KMS-11 (cell line): Measurements from ENCODE around the gene DCTN3.

Experiments
- H2AFZ ChIP-seq: fragments of 200-600 bp; sonication (generic); 2 replicates; pipeline ENCODE4 v1.6.1; 2016; ENCODE audit warnings: antibody characterized with exemption, mixed run types, low read depth
- H3K27ac ChIP-seq: fragments of 200-600 bp; sonication (generic); 2 replicates; pipeline ENCODE4 v1.6.1; 2016; ENCODE audit warnings: mild to moderate bottlenecking, mixed run types
- H3K27me3 ChIP-seq: fragments of 200-600 bp; sonication (generic); 2 replicates; pipeline ENCODE4 v1.6.1; 2017; ENCODE audit warnings: mild to moderate bottlenecking, low read depth, mixed run types, moderate library complexity; ENCODE audit not compliant: insufficient read depth
- H3K36me3 ChIP-seq: fragments of 200-600 bp; sonication (generic); 2 replicates; pipeline ENCODE4 v1.6.1; 2017; ENCODE audit warnings: mild to moderate bottlenecking, mixed run types; ENCODE audit not compliant: insufficient read depth
- H3K4me1 ChIP-seq: fragments of 200-600 bp; sonication (generic); 2 replicates; pipeline ENCODE4 v1.6.1; 2016; ENCODE audit warnings: mild to moderate bottlenecking, low read depth, mixed run types; ENCODE audit not compliant: poor library complexity, severe bottlenecking
- H3K4me2 ChIP-seq: fragments of 200-600 bp; sonication (generic); 2 replicates; pipeline ENCODE4 v1.7.0; 2016; ENCODE audit warnings: mild to moderate bottlenecking, mixed run types
- H3K4me3 ChIP-seq: fragments of 200-600 bp; sonication (generic); IDR thresholded peaks from 2 replicates; pipeline ENCODE4 v1.6.1; 2017; ENCODE audit warnings: low read depth, low read length, mixed read lengths; ENCODE audit not compliant: insufficient read depth
- H3K79me2 ChIP-seq: fragments of 200-600 bp; sonication (generic); 2 replicates; pipeline ENCODE4 v1.6.1; 2016; ENCODE audit warnings: low read depth, mixed run types; ENCODE audit not compliant: insufficient read depth
- H3K9ac ChIP-seq: fragments of 200-600 bp; sonication (generic); 2 replicates; pipeline ENCODE4 v1.6.1; 2016; ENCODE audit warnings: mild to moderate bottlenecking, mixed run types
- H4K20me1 ChIP-seq: fragments of 200-600 bp; sonication (generic); 2 replicates; pipeline ENCODE4 v1.6.1; 2016; ENCODE audit warnings: mild to moderate bottlenecking, mixed run types; ENCODE audit not compliant: insufficient read depth
- TF ChIP-seq, protein P1 (sequence below): fragments of 200-600 bp; sonication (generic); conservative IDR thresholded peaks from 2 replicates; pipeline ENCODE4 v1.6.1; 2017; ENCODE audit warnings: low read depth, mild to moderate bottlenecking, antibody characterized with exemption, low read length, moderate library complexity, mixed read lengths

The DCTN3 gene

DNA sequence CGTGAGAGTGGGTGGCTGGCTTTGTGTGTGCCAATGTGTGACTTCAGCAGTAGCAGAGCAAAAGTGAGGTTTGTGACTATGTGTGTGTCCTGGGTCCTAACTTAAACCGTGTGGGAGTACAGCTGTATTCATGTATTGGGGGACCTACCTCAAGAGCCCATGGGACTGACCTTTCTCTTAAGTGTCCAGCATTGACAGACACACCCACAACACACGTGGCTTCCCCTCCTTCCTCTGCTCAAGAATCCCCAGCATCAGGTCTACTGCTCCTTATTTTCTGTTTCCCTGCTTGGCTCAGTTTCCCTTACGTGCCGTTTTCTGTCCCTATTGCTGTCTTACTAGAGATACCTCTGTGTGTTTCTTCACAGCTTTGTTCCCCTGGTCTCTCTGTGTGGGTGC is 32.3 kb upstream of the DCTN3 start:
- H3K4me1 ChIP-seq = peaks cover 8% of the 10 kb centered on the region
- peaks cover 6% of the 10 kb centered on the region; the same call in 1 of the 2 replicates for H3K79me2 ChIP-seq
- no peaks in the 10 kb centered on the region for H3K27me3 ChIP-seq
- no peak overlapping the region for H3K27ac ChIP-seq
- TF ChIP-seq, protein P1, sequence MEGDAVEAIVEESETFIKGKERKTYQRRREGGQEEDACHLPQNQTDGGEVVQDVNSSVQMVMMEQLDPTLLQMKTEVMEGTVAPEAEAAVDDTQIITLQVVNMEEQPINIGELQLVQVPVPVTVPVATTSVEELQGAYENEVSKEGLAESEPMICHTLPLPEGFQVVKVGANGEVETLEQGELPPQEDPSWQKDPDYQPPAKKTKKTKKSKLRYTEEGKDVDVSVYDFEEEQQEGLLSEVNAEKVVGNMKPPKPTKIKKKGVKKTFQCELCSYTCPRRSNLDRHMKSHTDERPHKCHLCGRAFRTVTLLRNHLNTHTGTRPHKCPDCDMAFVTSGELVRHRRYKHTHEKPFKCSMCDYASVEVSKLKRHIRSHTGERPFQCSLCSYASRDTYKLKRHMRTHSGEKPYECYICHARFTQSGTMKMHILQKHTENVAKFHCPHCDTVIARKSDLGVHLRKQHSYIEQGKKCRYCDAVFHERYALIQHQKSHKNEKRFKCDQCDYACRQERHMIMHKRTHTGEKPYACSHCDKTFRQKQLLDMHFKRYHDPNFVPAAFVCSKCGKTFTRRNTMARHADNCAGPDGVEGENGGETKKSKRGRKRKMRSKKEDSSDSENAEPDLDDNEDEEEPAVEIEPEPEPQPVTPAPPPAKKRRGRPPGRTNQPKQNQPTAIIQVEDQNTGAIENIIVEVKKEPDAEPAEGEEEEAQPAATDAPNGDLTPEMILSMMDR = no peak
- no peaks in the 10 kb centered on the region for H3K36me3 ChIP-seq
- no peak overlapping the region for H3K4me3 ChIP-seq
- no peaks in the 10 kb centered on the region for H4K20me1 ChIP-seq
- no peak overlapping the region for H3K9ac ChIP-seq
- H3K4me2 ChIP-seq = no peak overlapping the region
- H2AFZ ChIP-seq = no peak overlapping the region

DNA sequence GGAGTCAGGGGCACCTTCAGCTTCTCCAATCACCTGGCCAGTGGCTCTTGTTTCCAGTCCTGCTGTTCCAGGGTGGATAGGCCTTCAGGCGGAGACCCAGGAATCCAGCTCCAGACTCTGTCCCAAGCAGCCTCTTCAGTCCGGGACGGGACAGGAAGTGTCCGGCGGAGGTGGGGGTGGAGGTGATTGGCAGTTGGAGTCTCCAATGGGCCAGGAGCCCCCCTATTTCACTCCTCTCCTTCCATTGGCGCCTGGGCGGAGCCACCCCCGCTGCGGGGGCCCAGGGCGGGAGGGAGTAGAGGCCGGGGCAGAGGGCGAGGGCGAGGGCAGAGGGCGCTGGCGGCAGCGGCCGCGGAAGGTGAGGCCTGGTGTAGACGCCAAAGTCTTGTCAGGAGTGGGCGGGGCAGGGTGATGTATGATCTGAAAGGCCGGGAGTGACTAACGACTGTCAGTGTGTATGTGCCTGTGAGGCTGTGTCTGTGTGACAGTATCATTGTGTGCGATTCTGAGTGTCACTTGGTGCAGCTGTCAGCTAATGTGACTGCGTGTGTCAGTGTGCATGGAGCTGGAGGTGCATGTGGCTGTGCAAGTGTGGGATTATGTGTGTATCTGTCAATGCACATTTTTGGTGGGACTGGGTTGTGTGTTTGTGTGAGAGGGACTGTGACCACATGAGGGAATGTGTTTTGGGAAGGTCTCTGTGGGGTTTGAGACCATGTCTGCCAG is 31.7 kb upstream of the DCTN3 start, which contains the start of gene IL11RA:
IL11RA (plus strand) TSS at position 310 of the 726 bp plus-strand sequence. CDS start 3,033 bp downstream, outside the sequence.
- Histone ChIP-seq H3K79me2 (peaks cover 11% of the 10 kb centered on the region; the same call in 1 of the 2 replicates), H3K4me2 (no peak within 1 kb of the TSS), H3K27ac (no peak within 1 kb of the TSS), H2AFZ (no peak within 1 kb of the TSS), H4K20me1 (no peaks in the 10 kb centered on the region), H3K27me3 (no peaks in the 10 kb centered on the region), H3K4me3 (no peak within 1 kb of the TSS), H3K9ac (no peak within 1 kb of the TSS), H3K36me3 (no peaks in the 10 kb centered on the region), H3K4me1 (peaks cover 11% of the 10 kb centered on the region)
- TF ChIP-seq, protein P1 = no peak

DNA sequence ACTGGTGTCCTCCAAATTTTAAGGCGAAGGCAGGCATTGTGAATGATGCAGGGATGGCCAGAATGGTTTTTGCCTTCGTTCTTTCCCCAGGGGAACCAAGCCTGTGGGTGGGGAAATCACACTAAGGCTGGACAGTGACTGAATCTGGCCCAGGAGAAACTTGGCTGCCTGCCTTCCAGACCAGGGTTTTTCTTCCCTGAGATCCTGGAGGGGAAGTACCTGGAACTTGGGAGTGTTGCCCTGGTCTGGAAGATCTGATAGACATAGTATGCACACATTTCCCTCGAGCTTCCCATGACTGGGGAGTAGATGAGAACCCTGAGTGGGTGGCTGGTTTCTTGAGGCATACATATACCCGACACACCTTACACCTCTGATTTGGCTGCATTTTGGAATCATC is 31.0 kb upstream of the DCTN3 start:
- Histone ChIP-seq H3K79me2 (peaks cover 11% of the 10 kb centered on the region; the same call in 1 of the 2 replicates), H3K4me1 (peaks cover 11% of the 10 kb centered on the region), H3K4me2 (no peak overlapping the region), H2AFZ (no peak overlapping the region), H3K4me3 (no peak overlapping the region), H3K36me3 (no peaks in the 10 kb centered on the region), H3K27ac (no peak overlapping the region), H3K9ac (no peak overlapping the region), H3K27me3 (no peaks in the 10 kb centered on the region), H4K20me1 (no peaks in the 10 kb centered on the region)
- TF ChIP-seq, protein P1 = no peak

DNA sequence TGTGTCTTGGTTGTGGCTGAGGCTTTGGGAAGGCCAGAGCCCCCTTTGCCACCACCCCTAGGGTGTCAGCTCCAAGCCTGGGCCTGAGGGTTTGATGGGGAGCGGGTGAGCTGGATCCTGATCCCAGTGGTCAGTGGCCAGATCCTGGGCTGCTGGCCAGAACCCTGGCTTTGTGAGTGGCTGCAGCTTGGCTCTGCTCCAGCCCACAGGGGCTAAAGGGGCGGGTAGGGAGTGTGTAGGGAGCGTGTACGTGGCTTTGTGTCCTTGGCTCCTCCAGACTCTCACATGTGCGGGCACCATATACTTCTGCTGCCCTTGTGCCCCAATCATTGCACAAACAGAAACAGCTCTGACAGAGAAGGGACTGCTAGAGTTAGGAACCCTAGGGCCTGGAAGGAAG is 30.5 kb upstream of the DCTN3 start:
- Histone ChIP-seq H3K36me3 (no peaks in the 10 kb centered on the region), H4K20me1 (no peaks in the 10 kb centered on the region), H3K4me2 (no peak overlapping the region), H3K27me3 (no peaks in the 10 kb centered on the region), H3K4me3 (no peak overlapping the region), H3K4me1 (peaks cover 16% of the 10 kb centered on the region), H3K27ac (no peak overlapping the region), H2AFZ (no peak overlapping the region), H3K9ac (no peak overlapping the region), H3K79me2 (peaks cover 11% of the 10 kb centered on the region; the same call in 1 of the 2 replicates)
- TF ChIP-seq, protein P1 = no peak
